Measurements from ENCODE around the gene API5. TPM values are rescaled to one million over a fixed set of nuclear protein-coding genes. Genes with fewer than 3 reads are reported as not detected.

The API5 gene
- total and polyA plus RNA-seq, 2 experiments from 2014 or later = 36.1 to 144 TPM

- H3K27ac ChIP-seq (ENCODE audit: low read depth) = no peak overlapping the region
- no peaks in the 10 kb centered on the region for H4K20me1 ChIP-seq (replicated peaks; ENCODE audit: insufficient read depth)
- DNase-seq (ENCODE audit: low spot score) (peak; percentile 74), ATAC-seq (peak; percentile 82)
- H3K27me3 ChIP-seq (ENCODE audit: insufficient read depth) = no peaks in the 10 kb centered on the region
- TF ChIP-seq, protein P1, sequence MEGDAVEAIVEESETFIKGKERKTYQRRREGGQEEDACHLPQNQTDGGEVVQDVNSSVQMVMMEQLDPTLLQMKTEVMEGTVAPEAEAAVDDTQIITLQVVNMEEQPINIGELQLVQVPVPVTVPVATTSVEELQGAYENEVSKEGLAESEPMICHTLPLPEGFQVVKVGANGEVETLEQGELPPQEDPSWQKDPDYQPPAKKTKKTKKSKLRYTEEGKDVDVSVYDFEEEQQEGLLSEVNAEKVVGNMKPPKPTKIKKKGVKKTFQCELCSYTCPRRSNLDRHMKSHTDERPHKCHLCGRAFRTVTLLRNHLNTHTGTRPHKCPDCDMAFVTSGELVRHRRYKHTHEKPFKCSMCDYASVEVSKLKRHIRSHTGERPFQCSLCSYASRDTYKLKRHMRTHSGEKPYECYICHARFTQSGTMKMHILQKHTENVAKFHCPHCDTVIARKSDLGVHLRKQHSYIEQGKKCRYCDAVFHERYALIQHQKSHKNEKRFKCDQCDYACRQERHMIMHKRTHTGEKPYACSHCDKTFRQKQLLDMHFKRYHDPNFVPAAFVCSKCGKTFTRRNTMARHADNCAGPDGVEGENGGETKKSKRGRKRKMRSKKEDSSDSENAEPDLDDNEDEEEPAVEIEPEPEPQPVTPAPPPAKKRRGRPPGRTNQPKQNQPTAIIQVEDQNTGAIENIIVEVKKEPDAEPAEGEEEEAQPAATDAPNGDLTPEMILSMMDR (conservative IDR thresholded peaks at IDR 0.05; ENCODE audit: low read depth in 2 of 2) = peak; percentile 50 to 58
- TF ChIP-seq CREB1 (CRISPR knock-in tag; IDR thresholded peaks at IDR 0.05; ENCODE audit: low read depth) (no peak), JUNB (IDR thresholded peaks at IDR 0.05; ENCODE audit: unreplicated experiment) (no peak)
- peak overlapping the region; percentile 64; the same call in 1 of the 2 replicates for H2AFZ ChIP-seq
- H3K4me1 ChIP-seq (ENCODE audit: insufficient read depth) = no peaks in the 10 kb centered on the region; the same call in 1 of the 2 replicates
- no peaks in the 10 kb centered on the region for H3K79me2 ChIP-seq (replicated peaks; ENCODE audit: insufficient read depth)
- H3K36me3 ChIP-seq (ENCODE audit: insufficient read depth) = no peaks in the 10 kb centered on the region; the same call in 1 of the 2 replicates
- H3K4me3 Mint-ChIP-seq = no peak overlapping the region
- no peaks in the 10 kb centered on the region for H3K4me1 Mint-ChIP-seq
- H3K4me3 ChIP-seq = no peak overlapping the region
- H3K9me2 ChIP-seq (ENCODE audit: insufficient read depth) = no peaks in the 10 kb centered on the region
- H3F3A ChIP-seq (replicated peaks; ENCODE audit: low read depth) = no peaks in the 10 kb centered on the region
- H3K27ac Mint-ChIP-seq = no peak overlapping the region
- H3K27me3 Mint-ChIP-seq (ENCODE audit: insufficient read depth, low read depth, poor library complexity) = peaks cover 2% of the 10 kb centered on the region
- H3K9me3 Mint-ChIP-seq = peaks cover 64% of the 10 kb centered on the region
- H3K36me3 Mint-ChIP-seq (ENCODE audit: low read depth) = peaks cover 10% of the 10 kb centered on the region; the same call in 1 of the 3 replicates
- H3K4me2 ChIP-seq = no peak overlapping the region
Measured at GRCh38 chr11:43278193-43278956, 33.4 kb upstream of the API5 start.

- Mint-ChIP-seq H3K4me3 (no peak overlapping the region), H3K36me3 (ENCODE audit: low read depth) (0 out of 3 replicates have a peak, but pooled peaks cover 3% of the 10 kb centered on the region), H3K9me3 (peaks cover 42% of the 10 kb centered on the region), H3K4me1 (no peaks in the 10 kb centered on the region), H3K27me3 (ENCODE audit: insufficient read depth, low read depth, poor library complexity) (peaks cover 2% of the 10 kb centered on the region), H3K27ac (no peak overlapping the region)
- ATAC-seq (peak; percentile 76), DNase-seq (ENCODE audit: low spot score) (peak; percentile 68)
- Histone ChIP-seq H3F3A (replicated peaks; ENCODE audit: low read depth) (no peaks in the 10 kb centered on the region), H3K79me2 (replicated peaks; ENCODE audit: insufficient read depth) (no peaks in the 10 kb centered on the region), H3K27me3 (ENCODE audit: insufficient read depth) (no peaks in the 10 kb centered on the region), H4K20me1 (replicated peaks; ENCODE audit: insufficient read depth) (no peaks in the 10 kb centered on the region), H3K36me3 (ENCODE audit: insufficient read depth) (no peaks in the 10 kb centered on the region; the same call in 1 of the 2 replicates), H3K4me2 (no peak overlapping the region; the same call in 1 of the 2 replicates), H3K9me2 (ENCODE audit: insufficient read depth) (no peaks in the 10 kb centered on the region), H3K27ac (ENCODE audit: low read depth) (no peak overlapping the region), H3K4me1 (ENCODE audit: insufficient read depth) (no peaks in the 10 kb centered on the region; the same call in 1 of the 2 replicates), H3K4me3 (no peak overlapping the region), H2AFZ (peak overlapping the region; percentile 90)
- TF ChIP-seq JUNB (IDR thresholded peaks at IDR 0.05; ENCODE audit: unreplicated experiment) (no peak), EZH2phosphoT487 (IDR thresholded peaks at IDR 0.05; ENCODE audit: unreplicated experiment) (no peak)
- TF ChIP-seq, protein P2, sequence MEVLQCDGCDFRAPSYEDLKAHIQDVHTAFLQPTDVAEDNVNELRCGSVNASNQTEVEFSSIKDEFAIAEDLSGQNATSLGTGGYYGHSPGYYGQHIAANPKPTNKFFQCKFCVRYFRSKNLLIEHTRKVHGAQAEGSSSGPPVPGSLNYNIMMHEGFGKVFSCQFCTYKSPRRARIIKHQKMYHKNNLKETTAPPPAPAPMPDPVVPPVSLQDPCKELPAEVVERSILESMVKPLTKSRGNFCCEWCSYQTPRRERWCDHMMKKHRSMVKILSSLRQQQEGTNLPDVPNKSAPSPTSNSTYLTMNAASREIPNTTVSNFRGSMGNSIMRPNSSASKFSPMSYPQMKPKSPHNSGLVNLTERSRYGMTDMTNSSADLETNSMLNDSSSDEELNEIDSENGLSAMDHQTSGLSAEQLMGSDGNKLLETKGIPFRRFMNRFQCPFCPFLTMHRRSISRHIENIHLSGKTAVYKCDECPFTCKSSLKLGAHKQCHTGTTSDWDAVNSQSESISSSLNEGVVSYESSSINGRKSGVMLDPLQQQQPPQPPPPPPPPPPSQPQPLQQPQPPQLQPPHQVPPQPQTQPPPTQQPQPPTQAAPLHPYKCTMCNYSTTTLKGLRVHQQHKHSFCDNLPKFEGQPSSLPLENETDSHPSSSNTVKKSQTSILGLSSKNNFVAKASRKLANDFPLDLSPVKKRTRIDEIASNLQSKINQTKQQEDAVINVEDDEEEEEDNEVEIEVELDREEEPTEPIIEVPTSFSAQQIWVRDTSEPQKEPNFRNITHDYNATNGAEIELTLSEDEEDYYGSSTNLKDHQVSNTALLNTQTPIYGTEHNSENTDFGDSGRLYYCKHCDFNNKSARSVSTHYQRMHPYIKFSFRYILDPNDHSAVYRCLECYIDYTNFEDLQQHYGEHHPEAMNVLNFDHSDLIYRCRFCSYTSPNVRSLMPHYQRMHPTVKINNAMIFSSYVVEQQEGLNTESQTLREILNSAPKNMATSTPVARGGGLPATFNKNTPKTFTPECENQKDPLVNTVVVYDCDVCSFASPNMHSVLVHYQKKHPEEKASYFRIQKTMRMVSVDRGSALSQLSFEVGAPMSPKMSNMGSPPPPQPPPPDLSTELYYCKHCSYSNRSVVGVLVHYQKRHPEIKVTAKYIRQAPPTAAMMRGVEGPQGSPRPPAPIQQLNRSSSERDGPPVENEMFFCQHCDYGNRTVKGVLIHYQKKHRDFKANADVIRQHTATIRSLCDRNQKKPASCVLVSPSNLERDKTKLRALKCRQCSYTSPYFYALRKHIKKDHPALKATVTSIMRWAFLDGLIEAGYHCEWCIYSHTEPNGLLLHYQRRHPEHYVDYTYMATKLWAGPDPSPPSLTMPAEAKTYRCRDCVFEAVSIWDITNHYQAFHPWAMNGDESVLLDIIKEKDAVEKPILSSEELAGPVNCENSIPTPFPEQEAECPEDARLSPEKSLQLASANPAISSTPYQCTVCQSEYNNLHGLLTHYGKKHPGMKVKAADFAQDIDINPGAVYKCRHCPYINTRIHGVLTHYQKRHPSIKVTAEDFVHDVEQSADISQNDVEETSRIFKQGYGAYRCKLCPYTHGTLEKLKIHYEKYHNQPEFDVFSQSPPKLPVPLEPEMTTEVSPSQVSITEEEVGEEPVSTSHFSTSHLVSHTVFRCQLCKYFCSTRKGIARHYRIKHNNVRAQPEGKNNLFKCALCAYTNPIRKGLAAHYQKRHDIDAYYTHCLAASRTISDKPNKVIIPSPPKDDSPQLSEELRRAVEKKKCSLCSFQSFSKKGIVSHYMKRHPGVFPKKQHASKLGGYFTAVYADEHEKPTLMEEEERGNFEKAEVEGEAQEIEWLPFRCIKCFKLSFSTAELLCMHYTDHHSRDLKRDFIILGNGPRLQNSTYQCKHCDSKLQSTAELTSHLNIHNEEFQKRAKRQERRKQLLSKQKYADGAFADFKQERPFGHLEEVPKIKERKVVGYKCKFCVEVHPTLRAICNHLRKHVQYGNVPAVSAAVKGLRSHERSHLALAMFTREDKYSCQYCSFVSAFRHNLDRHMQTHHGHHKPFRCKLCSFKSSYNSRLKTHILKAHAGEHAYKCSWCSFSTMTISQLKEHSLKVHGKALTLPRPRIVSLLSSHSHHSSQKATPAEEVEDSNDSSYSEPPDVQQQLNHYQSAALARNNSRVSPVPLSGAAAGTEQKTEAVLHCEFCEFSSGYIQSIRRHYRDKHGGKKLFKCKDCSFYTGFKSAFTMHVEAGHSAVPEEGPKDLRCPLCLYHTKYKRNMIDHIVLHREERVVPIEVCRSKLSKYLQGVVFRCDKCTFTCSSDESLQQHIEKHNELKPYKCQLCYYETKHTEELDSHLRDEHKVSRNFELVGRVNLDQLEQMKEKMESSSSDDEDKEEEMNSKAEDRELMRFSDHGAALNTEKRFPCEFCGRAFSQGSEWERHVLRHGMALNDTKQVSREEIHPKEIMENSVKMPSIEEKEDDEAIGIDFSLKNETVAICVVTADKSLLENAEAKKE (CRISPR knock-in tag; IDR thresholded peaks at IDR 0.05) = no peak
- TF ChIP-seq, protein P1 (conservative IDR thresholded peaks at IDR 0.05; ENCODE audit: low read depth in 2 of 2) = peak; percentile 81 to 99
Measured at GRCh38 chr11:43282607-43283440, 29.0 kb upstream of the API5 start.
